ENCODE data around the gene CANX.

CANX gene

DNA sequence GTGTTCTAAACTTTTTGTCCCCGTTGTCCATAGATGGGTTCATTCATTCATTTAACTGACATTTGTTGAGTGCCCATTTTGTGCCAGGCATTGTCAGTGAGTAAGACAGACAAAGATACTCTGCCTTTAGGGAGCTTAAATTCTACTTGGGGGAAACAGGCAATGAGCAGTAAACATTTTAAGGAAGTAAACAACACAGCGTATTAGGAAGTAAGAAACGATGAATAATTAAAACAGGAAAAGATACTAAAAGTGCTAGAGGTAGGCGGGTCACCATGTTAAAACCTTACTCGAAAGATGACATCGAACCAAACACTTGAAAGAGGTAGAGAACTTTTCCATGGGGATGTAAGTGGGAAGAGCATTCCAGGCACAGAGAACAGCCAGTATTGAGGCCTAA lies 28.3 kb downstream of the CANX start:
- no peak overlapping the region for H3K27ac ChIP-seq (ENCODE audit: low read length, poor library complexity, severe bottlenecking)
- no peak overlapping the region for H3K4me3 ChIP-seq (ENCODE audit: insufficient read depth in 1 of 2, low read depth in 1 of 2, low read length in 2 of 2)
- no peak overlapping the region for H3K18ac ChIP-seq (ENCODE audit: low read depth in 1 of 2, low read length in 2 of 2)
- WGBS = 90% methylated on average over 6 of the region's 6 CpGs
- peak overlapping the region in 1 of 2 experiments; percentile 94 for H3K23ac ChIP-seq (ENCODE audit: low read length in 2 of 2)
- H4K91ac ChIP-seq (ENCODE audit: low read length) = no peak overlapping the region
- H3K36me3 ChIP-seq (ENCODE audit: control insufficient read depth in 1 of 2, insufficient read depth in 2 of 2, low read depth in 1 of 2, low read length in 2 of 2) = peaks cover 38 to 85% of the 10 kb centered on the region in 2 experiments
- no peak overlapping the region for H3K9ac ChIP-seq (ENCODE audit: low read length)
- no peak overlapping the region for H2BK5ac ChIP-seq (ENCODE audit: low read depth, low read length, poor library complexity, severe bottlenecking)
- H3K4me2 ChIP-seq (ENCODE audit: low read length, poor library complexity, severe bottlenecking) = no peak overlapping the region
- H3K14ac ChIP-seq (ENCODE audit: low read length in 2 of 2) = no peak overlapping the region
- no peak overlapping the region for H2BK120ac ChIP-seq (ENCODE audit: low read depth, low read length)
- H3K27me3 ChIP-seq (ENCODE audit: control insufficient read depth in 1 of 2, insufficient read depth in 1 of 2, low read length in 2 of 2) = no peaks in the 10 kb centered on the region
- H2BK12ac ChIP-seq (ENCODE audit: low read length in 2 of 2) = no peak overlapping the region
- H3K4me1 ChIP-seq (ENCODE audit: control insufficient read depth, insufficient read depth, low read depth, low read length) = peaks cover 3% of the 10 kb centered on the region
- H2AK5ac ChIP-seq (ENCODE audit: low read length, severe bottlenecking) = no peak overlapping the region
- DNase-seq = no peak
- H2BK15ac ChIP-seq (ENCODE audit: low read depth, poor library complexity, severe bottlenecking) = no peak overlapping the region
- H2AFZ ChIP-seq (ENCODE audit: low read depth, low read length) = no peak overlapping the region
- H3K79me1 ChIP-seq (replicated peaks; ENCODE audit: low read length, poor library complexity, severe bottlenecking) = peaks cover 11% of the 10 kb centered on the region
- H3K4ac ChIP-seq (ENCODE audit: low read depth in 1 of 2, low read length in 2 of 2) = no peak overlapping the region
- H3K9me3 ChIP-seq (ENCODE audit: control insufficient read depth, low read length) = no peaks in the 10 kb centered on the region
- peak overlapping the region; percentile 14 for H4K8ac ChIP-seq (ENCODE audit: low read length)

DNA sequence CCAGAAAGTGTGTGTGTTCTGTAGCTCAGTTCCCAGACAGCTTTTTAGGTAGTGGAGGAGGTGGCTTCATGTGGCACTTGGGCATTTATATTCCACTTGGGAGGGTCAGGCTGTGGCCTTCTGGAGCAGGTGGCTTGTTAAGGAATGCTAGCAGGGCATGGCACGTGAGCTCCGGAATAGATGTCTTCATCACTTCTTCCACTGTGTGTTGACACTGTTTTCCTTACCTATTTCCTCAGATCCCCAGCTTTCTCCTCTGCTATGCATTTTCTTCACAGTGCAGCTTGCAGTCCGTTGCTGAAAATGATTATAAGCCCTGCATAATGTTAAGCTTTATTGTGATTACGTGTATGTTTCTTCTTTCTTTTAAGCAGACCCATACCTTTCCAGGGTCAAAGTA lies 30.5 kb downstream of the CANX start:
- Histone ChIP-seq H3K9me3 (ENCODE audit: control insufficient read depth, low read length) (no peaks in the 10 kb centered on the region), H2AFZ (ENCODE audit: low read depth, low read length) (no peak overlapping the region), H2BK15ac (ENCODE audit: low read depth, poor library complexity, severe bottlenecking) (no peak overlapping the region), H3K4me3 (ENCODE audit: insufficient read depth in 1 of 2, low read depth in 1 of 2, low read length in 2 of 2) (no peak overlapping the region), H3K79me1 (replicated peaks; ENCODE audit: low read length, poor library complexity, severe bottlenecking) (peaks cover 7% of the 10 kb centered on the region), H3K27me3 (ENCODE audit: control insufficient read depth in 1 of 2, insufficient read depth in 1 of 2, low read length in 2 of 2) (no peaks in the 10 kb centered on the region), H3K23ac (ENCODE audit: low read length in 2 of 2) (no peak overlapping the region), H3K4me1 (ENCODE audit: control insufficient read depth, insufficient read depth, low read depth, low read length) (peaks cover 4% of the 10 kb centered on the region), H4K8ac (ENCODE audit: low read length) (no peak overlapping the region), H3K9ac (ENCODE audit: low read length) (no peak overlapping the region), H2AK5ac (ENCODE audit: low read length, severe bottlenecking) (no peak overlapping the region), H2BK120ac (ENCODE audit: low read depth, low read length) (no peak overlapping the region), H3K4ac (ENCODE audit: low read depth in 1 of 2, low read length in 2 of 2) (no peak overlapping the region), H3K36me3 (ENCODE audit: control insufficient read depth in 1 of 2, insufficient read depth in 2 of 2, low read depth in 1 of 2, low read length in 2 of 2) (peaks cover 29 to 63% of the 10 kb centered on the region in 2 experiments), H2BK12ac (ENCODE audit: low read length in 2 of 2) (no peak overlapping the region), H3K14ac (ENCODE audit: low read length in 2 of 2) (no peak overlapping the region), H2BK5ac (ENCODE audit: low read depth, low read length, poor library complexity, severe bottlenecking) (no peak overlapping the region), H3K18ac (ENCODE audit: low read depth in 1 of 2, low read length in 2 of 2) (no peak overlapping the region), H3K4me2 (ENCODE audit: low read length, poor library complexity, severe bottlenecking) (no peak overlapping the region), H4K91ac (ENCODE audit: low read length) (no peak overlapping the region), H3K27ac (ENCODE audit: low read length, poor library complexity, severe bottlenecking) (no peak overlapping the region)
- no peak for DNase-seq
- 100% methylated on average over 2 of the region's 4 CpGs for WGBS

DNA sequence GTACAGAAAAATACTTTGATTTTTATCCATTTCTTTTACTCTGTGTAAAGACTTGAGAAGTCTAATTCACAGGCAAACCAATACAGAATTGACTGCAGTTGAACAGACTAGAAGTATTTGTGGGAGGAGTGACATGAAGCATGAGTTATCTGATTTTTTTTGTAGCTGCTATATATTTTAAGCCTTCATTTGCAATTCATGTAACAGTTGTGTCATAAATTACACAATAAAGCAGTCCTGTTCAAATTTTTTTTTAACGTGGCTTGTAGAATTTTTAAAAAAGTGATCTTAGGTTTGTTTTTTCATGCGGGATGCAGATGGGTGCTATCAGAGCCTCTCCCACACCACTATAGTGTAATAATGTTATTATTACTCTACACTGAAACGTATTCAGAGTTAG lies 31.0 kb downstream of the CANX start:
- WGBS = no CpG with 5 or more reads among the region's 3 CpGs
- no peak overlapping the region for H2AK5ac ChIP-seq (ENCODE audit: low read length, severe bottlenecking)
- no peak overlapping the region for H3K4me2 ChIP-seq (ENCODE audit: low read length, poor library complexity, severe bottlenecking)
- H4K91ac ChIP-seq (ENCODE audit: low read length) = no peak overlapping the region
- H3K27ac ChIP-seq (ENCODE audit: low read length, poor library complexity, severe bottlenecking) = no peak overlapping the region
- no peak overlapping the region for H3K14ac ChIP-seq (ENCODE audit: low read length in 2 of 2)
- H2BK120ac ChIP-seq (ENCODE audit: low read depth, low read length) = no peak overlapping the region
- no peak overlapping the region for H2BK15ac ChIP-seq (ENCODE audit: low read depth, poor library complexity, severe bottlenecking)
- peaks cover 7% of the 10 kb centered on the region for H3K79me1 ChIP-seq (replicated peaks; ENCODE audit: low read length, poor library complexity, severe bottlenecking)
- H3K18ac ChIP-seq (ENCODE audit: low read depth in 1 of 2, low read length in 2 of 2) = no peak overlapping the region
- H3K4ac ChIP-seq (ENCODE audit: low read depth in 1 of 2, low read length in 2 of 2) = no peak overlapping the region
- no peak overlapping the region for H3K23ac ChIP-seq (ENCODE audit: low read length in 2 of 2)
- no peak overlapping the region for H2BK12ac ChIP-seq (ENCODE audit: low read length in 2 of 2)
- H3K27me3 ChIP-seq (ENCODE audit: control insufficient read depth in 1 of 2, insufficient read depth in 1 of 2, low read length in 2 of 2) = no peaks in the 10 kb centered on the region
- no peak overlapping the region for H4K8ac ChIP-seq (ENCODE audit: low read length)
- H3K9ac ChIP-seq (ENCODE audit: low read length) = peak overlapping the region; percentile 92
- H3K36me3 ChIP-seq (ENCODE audit: control insufficient read depth in 1 of 2, insufficient read depth in 2 of 2, low read depth in 1 of 2, low read length in 2 of 2) = peaks cover 31 to 59% of the 10 kb centered on the region in 2 experiments
- H3K9me3 ChIP-seq (ENCODE audit: control insufficient read depth, low read length) = no peaks in the 10 kb centered on the region
- peaks cover 6% of the 10 kb centered on the region for H3K4me1 ChIP-seq (ENCODE audit: control insufficient read depth, insufficient read depth, low read depth, low read length)
- DNase-seq = no peak
- H2AFZ ChIP-seq (ENCODE audit: low read depth, low read length) = no peak overlapping the region
- no peak overlapping the region for H2BK5ac ChIP-seq (ENCODE audit: low read depth, low read length, poor library complexity, severe bottlenecking)
- H3K4me3 ChIP-seq (ENCODE audit: insufficient read depth in 1 of 2, low read depth in 1 of 2, low read length in 2 of 2) = no peak overlapping the region

DNA sequence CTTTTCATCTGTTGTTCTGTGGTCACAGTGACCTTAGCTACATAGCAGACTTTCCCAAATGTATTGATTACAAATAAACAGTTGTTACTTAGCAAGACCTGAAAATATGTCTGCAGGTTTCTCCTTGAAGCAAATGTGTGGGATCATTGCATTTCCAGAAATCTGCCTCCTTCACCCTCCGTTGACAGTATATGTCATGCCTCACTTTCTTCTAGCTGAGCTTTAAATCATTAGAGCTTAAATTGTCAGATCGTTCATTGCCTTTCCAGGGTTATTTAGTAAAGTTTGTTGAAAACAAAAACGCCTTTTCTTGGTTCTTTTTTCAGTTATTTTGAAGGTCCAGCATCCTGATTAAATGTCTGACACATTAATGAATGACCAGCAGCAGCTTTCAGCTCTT lies 31.6 kb downstream of the CANX start:
- Histone ChIP-seq H3K18ac (ENCODE audit: low read depth in 1 of 2, low read length in 2 of 2) (no peak overlapping the region), H3K4me2 (ENCODE audit: low read length, poor library complexity, severe bottlenecking) (no peak overlapping the region), H2BK15ac (ENCODE audit: low read depth, poor library complexity, severe bottlenecking) (no peak overlapping the region), H2AK5ac (ENCODE audit: low read length, severe bottlenecking) (no peak overlapping the region), H3K4me1 (ENCODE audit: control insufficient read depth, insufficient read depth, low read depth, low read length) (peaks cover 6% of the 10 kb centered on the region), H3K4ac (ENCODE audit: low read depth in 1 of 2, low read length in 2 of 2) (no peak overlapping the region), H3K27me3 (ENCODE audit: control insufficient read depth in 1 of 2, insufficient read depth in 1 of 2, low read length in 2 of 2) (no peaks in the 10 kb centered on the region), H3K4me3 (ENCODE audit: insufficient read depth in 1 of 2, low read depth in 1 of 2, low read length in 2 of 2) (no peak overlapping the region), H3K14ac (ENCODE audit: low read length in 2 of 2) (no peak overlapping the region), H2BK5ac (ENCODE audit: low read depth, low read length, poor library complexity, severe bottlenecking) (no peak overlapping the region), H3K9me3 (ENCODE audit: control insufficient read depth, low read length) (no peaks in the 10 kb centered on the region), H4K8ac (ENCODE audit: low read length) (no peak overlapping the region), H3K23ac (ENCODE audit: low read length in 2 of 2) (no peak overlapping the region), H4K91ac (ENCODE audit: low read length) (no peak overlapping the region), H3K79me1 (replicated peaks; ENCODE audit: low read length, poor library complexity, severe bottlenecking) (peaks cover 3% of the 10 kb centered on the region), H2BK12ac (ENCODE audit: low read length in 2 of 2) (no peak overlapping the region), H2BK120ac (ENCODE audit: low read depth, low read length) (no peak overlapping the region), H3K9ac (ENCODE audit: low read length) (peak overlapping the region; percentile 92), H2AFZ (ENCODE audit: low read depth, low read length) (no peak overlapping the region), H3K36me3 (ENCODE audit: control insufficient read depth in 1 of 2, insufficient read depth in 2 of 2, low read depth in 1 of 2, low read length in 2 of 2) (peaks cover 25 to 53% of the 10 kb centered on the region in 2 experiments), H3K27ac (ENCODE audit: low read length, poor library complexity, severe bottlenecking) (no peak overlapping the region)
- 86% methylated on average over 2 of the region's 3 CpGs for WGBS
- no peak for DNase-seq
